ENCODE data around the gene LLGL1.

Gene LLGL1

GRCh38 chr17:18187821-18188761 is 37.3 kb upstream of the LLGL1 start:
- H2AFZ ChIP-seq (ENCODE audit: low read length): no peak overlapping the region
- H3K4me3 ChIP-seq (ENCODE audit: low read depth, low read length, poor library complexity, severe bottlenecking): peak overlapping the region; percentile 69
- H3K36me3 ChIP-seq (ENCODE audit: insufficient read depth, low read length): peaks cover 57% of the 10 kb centered on the region; the same call in 1 of the 2 replicates
- H3K27me3 ChIP-seq (ENCODE audit: insufficient read depth, low read length): no peaks in the 10 kb centered on the region
- no peaks in the 10 kb centered on the region for H3K9me3 ChIP-seq (ENCODE audit: low read length)
- H4K20me1 ChIP-seq (ENCODE audit: insufficient read depth, low read length): no peaks in the 10 kb centered on the region
- no peaks in the 10 kb centered on the region for H3K9me2 ChIP-seq (ENCODE audit: low read depth, low read length)
- peaks cover 45% of the 10 kb centered on the region for H3K4me1 ChIP-seq (ENCODE audit: insufficient read depth, low read length, severe bottlenecking)
- H3F3A ChIP-seq (ENCODE audit: insufficient read depth, low read length): no peaks in the 10 kb centered on the region
- H3K79me2 ChIP-seq (ENCODE audit: insufficient read depth, low read length): peaks cover 71% of the 10 kb centered on the region
- no peak overlapping the region for H3K27ac ChIP-seq (ENCODE audit: low read depth, low read length, poor library complexity, severe bottlenecking)
- H3K9ac ChIP-seq (ENCODE audit: low read length): peak overlapping the region; percentile 86; the same call in 1 of the 2 replicates
- peak overlapping the region; percentile 90 for H3K4me2 ChIP-seq (ENCODE audit: low read length)
- TF ChIP-seq CTCF (IDR thresholded peaks at IDR 0.05; ENCODE audit: low read length): no peak

- H3K4me1 ChIP-seq (ENCODE audit: insufficient read depth, low read length, severe bottlenecking): peaks cover 34% of the 10 kb centered on the region
- H3K9me2 ChIP-seq (ENCODE audit: low read depth, low read length): no peaks in the 10 kb centered on the region
- no peak overlapping the region for H3K27ac ChIP-seq (ENCODE audit: low read depth, low read length, poor library complexity, severe bottlenecking)
- no peaks in the 10 kb centered on the region for H3K27me3 ChIP-seq (ENCODE audit: insufficient read depth, low read length)
- H4K20me1 ChIP-seq (ENCODE audit: insufficient read depth, low read length): no peaks in the 10 kb centered on the region
- H3K4me3 ChIP-seq (ENCODE audit: low read depth, low read length, poor library complexity, severe bottlenecking): no peak overlapping the region
- H3K4me2 ChIP-seq (ENCODE audit: low read length): no peak overlapping the region
- peaks cover 70% of the 10 kb centered on the region for H3K36me3 ChIP-seq (ENCODE audit: insufficient read depth, low read length)
- TF ChIP-seq CTCF (IDR thresholded peaks at IDR 0.05; ENCODE audit: low read length): no peak
- no peak for TF ChIP-seq EZH2 (IDR thresholded peaks at IDR 0.05; ENCODE audit: borderline replicate concordance, low read length)
- no peaks in the 10 kb centered on the region for H3F3A ChIP-seq (ENCODE audit: insufficient read depth, low read length)
- H2AFZ ChIP-seq (ENCODE audit: low read length): no peak overlapping the region
- H3K79me2 ChIP-seq (ENCODE audit: insufficient read depth, low read length): peaks cover 59% of the 10 kb centered on the region
- no peaks in the 10 kb centered on the region for H3K9me3 ChIP-seq (ENCODE audit: low read length)
- no peak overlapping the region for H3K9ac ChIP-seq (ENCODE audit: low read length)
These were observed 34.7 kb upstream of the LLGL1 start for GRCh38 chr17:18190628-18191235.

- Histone ChIP-seq H3K36me3 (ENCODE audit: insufficient read depth, low read length) (peaks cover 72% of the 10 kb centered on the region), H4K20me1 (ENCODE audit: insufficient read depth, low read length) (no peaks in the 10 kb centered on the region), H3K9ac (ENCODE audit: low read length) (no peak overlapping the region), H3K4me1 (ENCODE audit: insufficient read depth, low read length, severe bottlenecking) (peaks cover 29% of the 10 kb centered on the region), H3K27me3 (ENCODE audit: insufficient read depth, low read length) (no peaks in the 10 kb centered on the region), H2AFZ (ENCODE audit: low read length) (no peak overlapping the region), H3K9me3 (ENCODE audit: low read length) (no peaks in the 10 kb centered on the region), H3K4me2 (ENCODE audit: low read length) (no peak overlapping the region), H3K27ac (ENCODE audit: low read depth, low read length, poor library complexity, severe bottlenecking) (no peak overlapping the region), H3F3A (ENCODE audit: insufficient read depth, low read length) (no peaks in the 10 kb centered on the region), H3K79me2 (ENCODE audit: insufficient read depth, low read length) (peaks cover 54% of the 10 kb centered on the region), H3K9me2 (ENCODE audit: low read depth, low read length) (no peaks in the 10 kb centered on the region), H3K4me3 (ENCODE audit: low read depth, low read length, poor library complexity, severe bottlenecking) (no peak overlapping the region)
- no peak for TF ChIP-seq EZH2 (IDR thresholded peaks at IDR 0.05; ENCODE audit: borderline replicate concordance, low read length)
- no peak for TF ChIP-seq CTCF (IDR thresholded peaks at IDR 0.05; ENCODE audit: low read length)
These were observed 34.2 kb upstream of the LLGL1 start for GRCh38 chr17:18191236-18191667.
